GM12891 (cell line): ENCODE results near the gene NR6A1.

Source experiments
- POLR2A ChIP-seq: IDR thresholded peaks from 2 replicates; pipeline ENCODE4 v1.6.1; 2011; ENCODE audit warnings: low read depth, low read length, control low read depth
- POLR2AphosphoS5 ChIP-seq: IDR thresholded peaks from 2 replicates; pipeline ENCODE4 v1.6.1; 2011; ENCODE audit warnings: low read depth, low read length, control low read depth
- POU2F2 ChIP-seq: IDR thresholded peaks from 2 replicates; pipeline ENCODE4 v1.6.1; 2011; ENCODE audit warnings: low read depth, mild to moderate bottlenecking, control low read depth, low read length, moderate library complexity
- SPI1 ChIP-seq: IDR thresholded peaks from 2 replicates; pipeline ENCODE4 v1.6.1; 2011; ENCODE audit warnings: low read depth, low read length, control low read depth
- TAF1 ChIP-seq: IDR thresholded peaks from 2 replicates; pipeline ENCODE4 v1.6.1; 2011; ENCODE audit warnings: low read depth, low read length, control low read depth

- no peak for TF ChIP-seq POLR2A
- TF ChIP-seq POU2F2: no peak
- no peak for TF ChIP-seq SPI1
- TF ChIP-seq POLR2AphosphoS5: no peak
- TF ChIP-seq TAF1: no peak
Measured at GRCh38 chr9:124725068-124725452, 46.1 kb downstream of the NR6A1 start.
